Right ventricle myocardium inferior (tissue), 1 donor: ENCODE data around the gene SRCAP. TPM values are rescaled to one million over a fixed set of nuclear protein-coding genes. Genes with fewer than 3 reads are reported as not detected.

Source experiments
- ATAC-seq: fragments of 200-7000 bp; cut with Tn5 transposase; one replicate; pipeline ENCODE4 v1.9.1; 2020; ENCODE audit warnings: mild to moderate bottlenecking, moderate library complexity
- DNase-seq: peaks from one replicate; pipeline ENCODE4 v3.0.0; 2021; ENCODE audit errors: missing footprints
- intact Hi-C: fragments of 100-400 bp; cut with DNase I; formaldehyde crosslinking; loops from one replicate; pipeline ENCODE4 v1.11.0; 2022
- total RNA-seq: library from RNA; stranded (reverse); fragmentation: NEBNext Ultra II Directional; extraction: Animal tissue kit (Norgen Biotek cat#: 25700); gene quantifications from one replicate; pipeline ENCODE4 v1.2.1, GENCODE V29; 2021
- donor health status: DM: no; HTN: yes; CAD: no; lungs with severe emphysema.

SRCAP gene
- total RNA-seq, 1 donor from 2014 or later: 39.7 TPM

DNA sequence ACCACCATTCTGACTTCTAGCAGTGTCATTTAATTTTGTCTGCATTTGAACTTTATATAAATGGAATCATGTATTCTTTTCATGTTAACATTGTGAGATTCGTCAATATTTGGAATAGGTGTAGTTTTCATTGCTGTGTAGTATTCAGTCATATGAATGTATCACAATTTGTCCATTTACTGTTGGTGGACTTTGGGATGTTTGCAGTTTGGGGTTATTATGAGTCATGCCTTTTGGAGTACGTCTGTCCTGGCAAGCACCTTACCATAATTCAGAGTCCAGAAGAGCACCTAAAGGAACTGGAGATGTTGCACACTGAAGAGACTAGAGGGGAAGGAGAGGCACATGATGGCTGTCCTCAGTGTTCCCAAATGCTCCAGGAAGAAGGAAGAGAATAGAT lies 46.1 kb downstream of the SRCAP start:
- ATAC-seq: no peak
- intact Hi-C loops: no loop called here

DNA sequence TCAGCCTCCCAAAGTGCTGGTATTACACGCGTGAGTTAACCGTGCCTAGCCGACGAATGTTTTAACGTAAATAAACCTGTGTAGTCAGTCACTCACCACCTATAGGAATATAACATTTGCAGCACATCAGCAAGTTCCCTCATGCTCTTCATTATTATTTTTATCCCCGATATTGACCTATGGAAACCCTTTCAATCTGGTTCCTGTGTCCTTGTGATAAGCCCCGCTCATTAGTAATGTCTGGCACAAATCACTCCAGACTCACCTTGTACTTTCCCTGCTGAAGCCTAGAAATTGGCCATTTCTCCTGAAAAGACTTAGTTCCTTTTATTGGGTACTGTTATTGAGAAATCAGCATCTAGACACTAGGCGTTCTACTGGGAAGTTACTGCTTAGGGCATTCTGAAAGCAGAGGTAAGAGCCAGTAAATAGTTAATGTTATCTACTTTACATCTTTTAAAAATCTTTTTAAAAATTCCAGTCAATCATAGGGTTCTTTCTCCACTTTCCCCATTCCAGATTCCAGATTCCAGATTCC lies 47.7 kb downstream of the SRCAP start:
- intact Hi-C loops: no loop called here
- ATAC-seq: no peak

More for the DNA sequence above, 46.1 kb downstream of the SRCAP start:
- no peak for DNase-seq

DNA sequence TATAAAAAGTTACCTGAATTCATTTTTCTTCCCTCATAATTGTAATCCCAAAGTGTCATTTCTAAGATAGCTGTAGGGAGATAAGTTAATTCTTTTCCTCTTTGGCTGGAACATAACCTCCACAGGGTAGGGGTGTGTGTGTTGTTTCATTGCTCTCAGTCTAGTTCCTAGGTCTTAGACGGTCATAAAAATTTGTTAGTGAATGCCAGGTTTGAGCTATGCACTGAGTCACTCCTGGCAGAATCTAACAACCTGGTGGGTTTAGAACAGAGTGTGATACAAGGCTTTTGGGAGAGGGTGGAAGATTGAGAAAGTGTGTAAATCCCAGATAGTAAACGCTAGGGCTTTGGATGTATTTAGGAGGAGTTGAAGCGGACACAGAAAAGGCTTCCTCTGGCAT lies 48.4 kb downstream of the SRCAP start:
- intact Hi-C loops: no loop called here
- ATAC-seq (no peak), DNase-seq (no peak)

More for the DNA sequence above, 47.7 kb downstream of the SRCAP start:
- DNase-seq: no peak

- intact Hi-C loops: no loop called here
- peak; percentile 97 for ATAC-seq
- peak; percentile 100 for DNase-seq
Observed at GRCh38 chr16:30747799-30748633, 49.0 kb downstream of the SRCAP start, which contains the start of gene PHKG2. Gene PHKG2, plus strand, starts transcription at chr16:30748425. Its CDS starts 396 bp downstream, at chr16:30748821.

- DNase-seq (no peak), ATAC-seq (peak; percentile 17)
- intact Hi-C loops: no loop called here
Observed at GRCh38 chr16:30748634-30749445, 49.9 kb downstream of the SRCAP start.

DNA sequence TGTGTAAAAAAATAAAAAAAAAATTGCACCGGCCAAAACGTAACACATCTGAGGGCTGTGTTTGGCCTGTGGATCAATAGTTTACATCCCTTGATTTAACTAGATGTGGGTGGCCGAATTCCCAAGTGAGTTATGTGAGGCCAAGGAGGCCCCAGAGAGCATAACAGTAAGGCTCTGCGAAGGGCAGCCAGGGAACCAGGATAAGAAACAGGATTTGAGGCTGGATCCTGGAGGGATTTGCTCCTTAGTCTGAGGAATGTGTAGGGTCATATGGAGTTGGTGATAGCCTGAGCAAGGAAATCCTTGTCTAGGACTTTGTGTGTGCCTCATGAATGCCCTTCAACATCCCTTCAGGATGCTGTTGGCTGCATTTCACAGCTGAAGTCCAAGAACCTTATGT lies 51.2 kb downstream of the SRCAP start:
- DNase-seq (no peak), ATAC-seq (no peak)
- intact Hi-C loops: no loop called here

DNA sequence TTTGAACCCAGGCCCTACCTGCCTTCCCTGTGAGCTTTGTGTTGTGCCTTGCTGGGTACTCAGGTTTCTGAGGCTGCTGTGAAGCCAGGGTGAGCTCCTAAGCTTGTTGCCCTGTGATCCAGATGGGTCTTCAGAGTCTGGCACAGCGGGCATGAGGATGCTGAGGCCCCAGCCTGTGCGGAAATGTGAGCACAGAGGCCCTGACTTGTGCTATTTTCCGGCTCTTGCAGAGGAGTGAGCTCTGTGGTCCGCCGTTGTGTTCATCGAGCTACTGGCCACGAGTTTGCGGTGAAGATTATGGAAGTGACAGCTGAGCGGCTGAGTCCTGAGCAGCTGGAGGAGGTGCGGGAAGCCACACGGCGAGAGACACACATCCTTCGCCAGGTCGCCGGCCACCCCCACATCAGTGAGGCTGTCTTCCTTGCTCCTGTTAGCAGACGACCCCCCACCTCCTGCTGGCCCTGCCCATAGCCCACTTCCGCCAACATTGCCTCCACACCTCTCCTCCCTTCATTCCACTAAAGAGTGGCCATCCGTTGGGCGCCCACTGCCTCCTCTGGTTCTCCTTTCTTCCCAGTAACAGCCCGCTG lies 52.0 kb downstream of the SRCAP start:
- intact Hi-C loops: no loop called here
- ATAC-seq: no peak
- DNase-seq: no peak

DNA sequence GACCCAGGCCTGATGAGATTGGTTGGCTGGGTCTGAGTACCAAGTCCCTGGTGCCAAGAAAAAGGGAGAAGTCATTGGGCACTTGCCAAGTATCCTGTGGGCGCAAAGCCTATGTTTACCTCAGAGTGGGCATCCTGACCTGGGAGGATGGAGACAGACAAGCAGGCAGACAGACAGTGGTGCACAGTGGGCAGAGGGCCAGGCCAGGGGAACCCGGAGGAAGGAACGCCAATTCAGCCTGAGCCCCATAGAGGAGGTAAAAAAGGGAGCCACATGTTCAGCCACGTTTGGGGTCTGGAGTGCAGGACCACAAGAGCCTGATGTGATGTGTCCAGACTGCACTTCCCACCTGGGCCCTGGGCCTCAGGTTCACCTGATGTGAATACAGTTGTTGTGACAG lies 54.6 kb downstream of the SRCAP start:
- intact Hi-C loops: no loop called here
- ATAC-seq (no peak), DNase-seq (no peak)

DNA sequence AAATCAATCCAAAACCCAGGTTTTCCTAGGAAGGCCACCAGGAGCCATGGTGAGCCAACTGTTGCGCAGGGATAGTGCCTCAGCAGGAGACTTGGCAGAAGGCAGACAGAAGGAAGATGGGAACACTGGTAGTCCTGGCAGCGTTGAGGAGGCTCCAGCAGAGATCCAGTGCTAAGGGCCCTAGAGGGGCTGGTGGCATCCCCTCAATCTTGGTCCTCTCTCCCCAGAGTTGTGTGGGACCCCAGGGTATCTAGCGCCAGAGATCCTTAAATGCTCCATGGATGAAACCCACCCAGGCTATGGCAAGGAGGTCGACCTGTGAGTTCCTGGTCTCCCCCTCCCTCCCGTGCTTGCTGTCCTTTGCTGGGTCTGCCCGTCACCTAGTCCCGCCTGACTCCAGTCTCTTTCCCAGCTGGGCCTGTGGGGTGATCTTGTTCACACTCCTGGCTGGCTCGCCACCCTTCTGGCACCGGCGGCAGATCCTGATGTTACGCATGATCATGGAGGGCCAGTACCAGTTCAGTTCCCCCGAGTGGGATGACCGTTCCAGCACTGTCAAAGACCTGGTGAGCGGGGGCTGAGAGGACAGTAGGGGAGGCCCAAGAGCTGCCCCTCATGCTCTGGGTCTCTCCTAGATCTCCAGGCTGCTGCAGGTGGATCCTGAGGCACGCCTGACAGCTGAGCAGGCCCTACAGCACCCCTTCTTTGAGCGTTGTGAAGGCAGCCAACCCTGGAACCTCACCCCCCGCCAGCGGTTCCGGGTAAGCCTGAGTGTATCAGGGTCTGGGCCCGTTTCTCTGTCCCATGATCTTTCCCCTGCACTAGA lies 57.2 kb downstream of the SRCAP start:
- intact Hi-C loops: no loop called here
- ATAC-seq (no peak), DNase-seq (peak; percentile 14)

DNA sequence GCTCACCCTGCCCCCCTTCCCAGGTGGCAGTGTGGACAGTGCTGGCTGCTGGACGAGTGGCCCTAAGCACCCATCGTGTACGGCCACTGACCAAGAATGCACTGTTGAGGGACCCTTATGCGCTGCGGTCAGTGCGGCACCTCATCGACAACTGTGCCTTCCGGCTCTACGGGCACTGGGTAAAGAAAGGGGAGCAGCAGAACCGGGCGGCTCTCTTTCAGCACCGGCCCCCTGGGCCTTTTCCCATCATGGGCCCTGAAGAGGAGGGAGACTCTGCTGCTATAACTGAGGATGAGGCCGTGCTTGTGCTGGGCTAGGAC lies 57.8 kb downstream of the SRCAP start:
- intact Hi-C loops: no loop called here
- DNase-seq (no peak), ATAC-seq (no peak)

- no peak for DNase-seq
- intact Hi-C loops: no loop called here
- no peak for ATAC-seq
Observed at GRCh38 chr16:30757316-30757715, 58.3 kb downstream of the SRCAP start.

DNA sequence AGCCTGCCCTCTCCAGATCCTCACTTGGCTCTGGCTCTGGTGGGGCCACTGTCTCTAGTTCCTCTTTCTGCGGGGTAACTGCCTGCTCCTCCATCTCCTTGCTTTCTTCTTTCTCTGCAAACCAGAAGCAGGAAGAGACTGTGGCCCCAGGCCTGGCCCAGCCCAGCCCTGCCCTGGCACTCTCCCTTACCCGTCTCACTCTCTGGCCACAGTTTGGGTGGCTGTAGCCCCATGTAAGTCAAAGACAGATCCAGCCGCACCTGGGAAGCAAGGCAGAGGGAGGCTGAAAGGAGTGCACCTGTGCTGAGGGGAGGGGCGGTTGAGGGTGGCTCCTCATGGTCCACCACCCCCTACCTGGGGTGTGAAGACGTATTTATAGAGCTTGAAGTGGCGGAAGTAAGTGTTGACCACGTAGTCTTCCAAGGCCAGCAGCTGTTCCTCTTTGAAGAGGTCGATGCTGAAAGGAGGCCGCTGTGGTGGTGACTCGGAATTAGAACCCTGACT lies 60.1 kb downstream of the SRCAP start:
- intact Hi-C loops: no loop called here
- DNase-seq: peak; percentile 75
- no peak for ATAC-seq

DNA sequence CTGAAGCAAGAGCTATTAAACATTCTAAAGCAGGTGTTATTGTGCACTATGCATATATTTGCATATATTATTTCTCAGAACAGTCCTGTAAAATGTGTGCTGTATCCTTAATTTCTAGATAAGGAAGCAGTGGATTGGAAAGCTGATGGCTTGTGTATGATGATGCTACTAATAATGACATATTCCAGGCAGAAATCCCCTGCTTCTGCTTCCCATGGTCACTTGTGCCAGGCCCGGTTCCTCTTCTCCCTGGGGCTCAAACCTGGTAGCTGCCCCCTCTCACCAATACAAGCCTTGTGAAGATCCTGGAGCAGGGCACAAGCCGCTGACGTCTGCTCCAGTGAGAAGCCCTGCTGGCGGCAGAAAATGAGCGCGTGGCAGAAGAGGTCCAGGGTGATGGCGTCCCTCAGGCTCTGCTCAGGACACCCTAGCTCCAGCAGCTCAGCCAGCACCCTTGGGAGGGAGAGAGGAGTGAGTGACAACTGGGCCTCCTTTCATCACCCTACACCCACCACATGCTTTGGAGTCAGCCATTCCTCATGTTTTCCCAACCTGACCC lies 61.1 kb downstream of the SRCAP start:
- DNase-seq: no peak
- intact Hi-C loops: no loop called here
- no peak for ATAC-seq

DNA sequence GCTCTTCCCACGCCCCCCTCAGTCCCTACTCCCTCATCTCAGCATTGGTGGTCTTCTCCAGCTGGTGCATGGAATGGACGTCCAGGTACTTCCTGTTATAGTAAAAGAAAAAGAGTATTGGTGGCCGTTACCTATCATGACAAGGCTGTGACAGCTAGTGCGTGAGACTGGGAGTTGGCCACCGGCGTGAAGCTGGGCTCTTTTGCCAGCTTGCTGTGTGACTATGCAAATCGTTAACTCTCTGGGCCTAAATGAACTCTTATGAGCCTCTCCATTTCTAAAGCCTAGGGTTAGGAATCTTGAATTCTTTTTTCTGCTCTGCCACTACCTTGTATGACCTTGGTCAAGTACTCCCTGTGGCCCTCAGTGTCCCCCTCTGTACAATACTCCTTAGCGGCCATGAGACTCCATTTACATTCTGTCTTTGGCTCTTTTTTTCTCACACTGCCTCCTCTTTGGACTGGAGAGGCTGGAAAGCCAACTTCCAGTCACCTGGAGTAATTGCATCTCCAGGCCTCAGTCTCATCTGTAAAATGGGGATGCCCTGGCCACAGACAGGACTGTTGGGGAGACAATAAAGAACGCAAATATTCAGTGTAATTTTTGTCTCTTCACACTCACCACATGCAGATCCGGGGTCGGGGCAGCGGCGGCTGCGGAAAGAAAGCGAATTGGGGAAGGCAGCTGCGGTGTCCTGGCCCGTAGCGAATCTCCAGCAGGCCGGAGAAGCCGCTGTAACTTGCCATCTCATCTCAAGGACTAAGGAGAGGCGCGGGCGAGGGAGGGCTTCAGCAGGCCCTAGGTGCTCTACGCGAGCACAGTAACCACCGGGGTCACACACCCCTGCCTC lies 61.8 kb downstream of the SRCAP start:
- no peak for DNase-seq
- intact Hi-C loops: no loop called here
- no peak for ATAC-seq

- ATAC-seq (peak; percentile 2), DNase-seq (no peak)
- intact Hi-C loops: no loop called here
Observed at GRCh38 chr16:30761427-30761927, 62.5 kb downstream of the SRCAP start.

DNA sequence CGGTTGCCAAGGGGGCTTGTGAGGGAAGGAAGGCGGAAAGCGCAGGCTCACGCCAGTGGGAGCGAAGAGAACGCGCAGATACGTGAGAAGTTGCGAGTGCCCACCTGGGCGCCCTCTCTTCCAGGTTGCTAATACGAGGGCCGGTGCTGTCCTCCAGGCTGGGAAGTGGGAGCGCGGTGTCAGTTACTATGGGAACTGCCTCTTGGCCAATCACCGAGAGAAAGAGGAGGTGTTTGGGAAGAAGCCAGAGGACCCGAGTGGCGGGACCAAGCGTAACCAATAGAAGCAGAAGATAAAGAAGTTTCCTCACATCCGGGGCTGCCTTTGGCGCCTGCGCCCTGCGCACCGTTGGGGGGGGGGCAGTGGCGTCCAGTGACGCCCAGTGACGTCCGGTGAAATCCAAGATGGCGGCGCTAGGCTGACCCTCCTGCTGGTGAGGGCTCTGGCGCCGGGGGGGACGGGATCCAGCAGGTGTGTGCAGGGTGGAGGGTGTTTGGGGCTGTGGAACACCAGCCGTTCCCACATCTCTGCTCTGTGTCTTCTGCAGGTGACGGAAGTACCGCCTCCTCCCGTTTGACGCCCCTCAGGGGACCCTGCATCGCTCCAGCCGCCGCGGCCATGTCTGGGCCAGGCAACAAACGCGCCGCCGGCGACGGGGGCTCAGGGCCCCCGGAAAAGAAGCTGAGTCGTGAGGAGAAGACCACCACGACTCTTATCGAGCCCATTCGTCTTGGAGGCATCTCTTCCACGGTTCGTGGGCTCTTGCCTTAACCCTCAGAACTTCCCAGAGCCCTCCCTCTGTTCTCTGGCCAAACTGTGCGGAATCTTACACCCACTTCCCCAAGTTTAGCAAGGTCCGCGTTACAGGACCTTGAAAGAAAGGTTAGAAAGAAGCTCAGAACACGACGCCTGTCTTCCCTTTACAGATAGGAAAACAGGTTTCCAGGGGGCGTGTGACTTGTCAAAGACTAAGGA lies 63.2 kb downstream of the SRCAP start, which contains the start of the genes CFAP119 and RNF40:
Gene CFAP119, minus strand, starts transcription at position 135 of the 975 bp plus-strand sequence. CDS start 314 bp downstream, outside the sequence.
Gene RNF40, plus strand, starts transcription at position 395 of the 975 bp plus-strand sequence. Its CDS starts 224 bp downstream, at position 619.
- intact Hi-C loops: loop anchor here (2.0 kb wide), 1 partner anchor 53 kb away; no protein-coding TSS in a partner anchor
- peak; percentile 96 for ATAC-seq

More for the DNA sequence above, 63.2 kb downstream of the SRCAP start, which contains the start of the genes CFAP119 and RNF40:
- peak; percentile 96 for DNase-seq
